ENCODE data around the gene CRBN.

DNA sequence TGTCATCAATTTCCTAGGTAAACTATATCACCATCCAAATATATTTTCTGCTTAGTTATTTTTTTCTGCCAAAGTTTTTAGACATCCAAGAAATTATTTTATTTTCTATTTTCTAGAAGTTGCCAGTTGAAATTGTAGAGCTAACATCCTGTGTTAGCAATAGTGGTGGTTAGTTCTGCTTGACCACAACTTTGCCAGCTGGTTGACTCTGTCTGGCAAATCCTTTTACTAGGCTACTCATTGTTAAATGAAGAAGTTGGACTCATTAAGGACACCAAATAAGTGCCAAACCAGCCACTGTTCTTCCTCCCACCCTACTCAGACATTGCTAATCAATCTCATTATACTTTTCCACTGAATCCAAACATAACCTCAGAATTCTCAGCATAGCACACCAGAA lies 15.4 kb upstream of the CRBN start:
- no peak for TF ChIP-seq POLR2A (IDR thresholded peaks at IDR 0.05)
- TF ChIP-seq, protein P1, sequence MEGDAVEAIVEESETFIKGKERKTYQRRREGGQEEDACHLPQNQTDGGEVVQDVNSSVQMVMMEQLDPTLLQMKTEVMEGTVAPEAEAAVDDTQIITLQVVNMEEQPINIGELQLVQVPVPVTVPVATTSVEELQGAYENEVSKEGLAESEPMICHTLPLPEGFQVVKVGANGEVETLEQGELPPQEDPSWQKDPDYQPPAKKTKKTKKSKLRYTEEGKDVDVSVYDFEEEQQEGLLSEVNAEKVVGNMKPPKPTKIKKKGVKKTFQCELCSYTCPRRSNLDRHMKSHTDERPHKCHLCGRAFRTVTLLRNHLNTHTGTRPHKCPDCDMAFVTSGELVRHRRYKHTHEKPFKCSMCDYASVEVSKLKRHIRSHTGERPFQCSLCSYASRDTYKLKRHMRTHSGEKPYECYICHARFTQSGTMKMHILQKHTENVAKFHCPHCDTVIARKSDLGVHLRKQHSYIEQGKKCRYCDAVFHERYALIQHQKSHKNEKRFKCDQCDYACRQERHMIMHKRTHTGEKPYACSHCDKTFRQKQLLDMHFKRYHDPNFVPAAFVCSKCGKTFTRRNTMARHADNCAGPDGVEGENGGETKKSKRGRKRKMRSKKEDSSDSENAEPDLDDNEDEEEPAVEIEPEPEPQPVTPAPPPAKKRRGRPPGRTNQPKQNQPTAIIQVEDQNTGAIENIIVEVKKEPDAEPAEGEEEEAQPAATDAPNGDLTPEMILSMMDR (IDR thresholded peaks at IDR 0.05), result no peak
